NCI-H446 treated with DMSO at 0.1 percent for 48 hours (cell line): Measurements from ENCODE around the gene RUVBL2.
"Not testable (repeated sequence)": the region's sequence is repeated elsewhere in the genome, so short reads cannot be mapped to it uniquely, and the experiment has no call there.

Experiments
- DNase-seq: peaks from one replicate; lab custom pipeline; 2025; lab: John Stamatoyannopoulos, UW

RUVBL2 gene

DNA sequence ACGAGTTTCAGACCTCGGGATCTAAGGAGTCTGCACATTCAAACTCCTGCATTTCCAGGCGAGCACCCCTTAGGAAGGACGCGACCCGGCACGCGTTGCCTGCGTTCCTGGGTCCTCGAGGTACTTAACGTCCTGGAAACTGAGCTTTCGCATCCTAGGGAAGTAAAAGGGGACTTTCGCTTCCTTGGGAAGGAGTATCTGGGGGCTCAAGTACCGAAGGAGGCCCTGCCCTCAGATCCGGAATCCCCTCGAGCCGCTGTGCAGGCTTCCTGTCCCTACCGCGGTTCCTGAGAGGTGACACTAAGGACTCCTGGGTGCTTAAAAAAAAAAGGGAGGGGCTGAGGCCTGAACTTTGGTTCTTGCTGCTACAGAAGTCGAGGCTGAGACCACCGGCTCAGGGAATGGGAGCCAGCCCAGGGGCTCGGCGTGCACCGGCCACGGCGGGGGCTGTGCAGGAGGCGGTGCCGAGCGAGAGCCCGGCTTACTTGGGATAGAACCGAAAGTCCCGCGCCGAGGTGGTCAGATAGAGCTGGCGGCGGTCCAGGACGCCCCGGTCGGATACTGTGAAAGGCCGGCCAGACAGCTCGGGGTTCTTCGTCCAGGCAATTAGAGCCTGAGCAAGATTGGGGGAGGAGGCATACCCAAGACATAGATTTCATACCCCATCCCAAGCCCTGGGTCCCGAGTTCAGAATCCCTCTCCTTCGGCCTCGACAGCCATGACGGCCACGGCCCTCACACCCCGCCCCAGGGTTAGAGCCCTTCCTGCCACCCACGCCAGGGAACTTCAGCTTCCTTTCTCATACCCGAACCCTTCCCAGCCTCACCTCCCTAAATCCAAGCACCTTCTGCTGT, 24.9 kb downstream of the RUVBL2 start:
- not testable (repeated sequence) for DNase-seq

DNA sequence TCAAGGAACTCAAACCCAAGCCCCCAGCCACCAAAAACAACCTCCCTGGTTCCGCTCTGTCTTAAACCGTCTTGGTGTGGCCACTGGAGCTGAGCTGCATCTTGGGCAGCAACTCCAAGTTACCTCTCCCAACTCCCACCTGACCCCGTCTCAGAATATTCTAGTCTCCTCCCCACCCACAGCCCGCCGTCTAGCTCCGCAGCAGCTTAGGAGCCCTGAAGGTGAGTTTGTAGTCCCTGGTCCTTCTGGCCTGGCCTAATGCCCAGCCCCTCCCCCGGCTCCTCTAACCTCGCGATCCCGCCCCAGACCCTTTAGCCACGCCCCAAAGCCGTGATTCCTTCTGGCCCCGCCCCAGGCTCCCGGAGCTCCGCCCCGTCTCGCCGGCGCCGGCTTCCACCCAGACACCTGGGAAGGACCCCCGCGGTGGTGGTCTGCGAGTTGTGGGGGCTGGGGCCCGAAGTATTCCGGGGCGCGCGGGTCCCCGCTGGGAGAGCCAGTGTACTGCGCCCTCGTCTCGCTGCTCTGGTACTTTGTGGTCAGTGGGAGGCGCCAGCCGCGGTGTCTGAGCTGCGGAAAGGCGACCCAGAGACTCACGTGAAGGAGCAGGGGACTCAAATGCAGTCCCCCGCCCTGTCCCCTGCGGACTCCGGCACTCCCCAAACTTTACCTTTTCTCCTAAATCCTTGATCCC, 25.7 kb downstream of the RUVBL2 start:
- no peak for DNase-seq

DNA sequence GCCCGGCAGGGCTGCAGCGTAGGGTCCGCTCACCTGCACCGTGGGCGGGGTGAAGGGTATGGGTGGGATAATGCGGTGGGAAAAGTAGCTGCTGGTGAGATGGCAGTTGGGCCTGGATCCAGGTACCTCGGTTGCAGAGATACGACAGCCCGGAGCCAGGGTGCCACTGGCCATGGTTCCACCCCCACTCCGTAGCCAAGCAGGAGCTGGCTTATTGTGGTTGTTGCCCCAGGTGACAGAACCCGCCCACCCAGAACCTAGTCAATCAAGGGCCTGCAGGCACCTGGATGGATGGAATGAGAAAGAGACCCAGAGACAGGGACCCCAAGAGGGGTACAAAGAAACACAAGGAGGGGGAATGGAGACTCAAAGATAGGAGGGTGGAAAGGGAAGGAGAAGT, 26.7 kb downstream of the RUVBL2 start:
- DNase-seq = no peak

DNA sequence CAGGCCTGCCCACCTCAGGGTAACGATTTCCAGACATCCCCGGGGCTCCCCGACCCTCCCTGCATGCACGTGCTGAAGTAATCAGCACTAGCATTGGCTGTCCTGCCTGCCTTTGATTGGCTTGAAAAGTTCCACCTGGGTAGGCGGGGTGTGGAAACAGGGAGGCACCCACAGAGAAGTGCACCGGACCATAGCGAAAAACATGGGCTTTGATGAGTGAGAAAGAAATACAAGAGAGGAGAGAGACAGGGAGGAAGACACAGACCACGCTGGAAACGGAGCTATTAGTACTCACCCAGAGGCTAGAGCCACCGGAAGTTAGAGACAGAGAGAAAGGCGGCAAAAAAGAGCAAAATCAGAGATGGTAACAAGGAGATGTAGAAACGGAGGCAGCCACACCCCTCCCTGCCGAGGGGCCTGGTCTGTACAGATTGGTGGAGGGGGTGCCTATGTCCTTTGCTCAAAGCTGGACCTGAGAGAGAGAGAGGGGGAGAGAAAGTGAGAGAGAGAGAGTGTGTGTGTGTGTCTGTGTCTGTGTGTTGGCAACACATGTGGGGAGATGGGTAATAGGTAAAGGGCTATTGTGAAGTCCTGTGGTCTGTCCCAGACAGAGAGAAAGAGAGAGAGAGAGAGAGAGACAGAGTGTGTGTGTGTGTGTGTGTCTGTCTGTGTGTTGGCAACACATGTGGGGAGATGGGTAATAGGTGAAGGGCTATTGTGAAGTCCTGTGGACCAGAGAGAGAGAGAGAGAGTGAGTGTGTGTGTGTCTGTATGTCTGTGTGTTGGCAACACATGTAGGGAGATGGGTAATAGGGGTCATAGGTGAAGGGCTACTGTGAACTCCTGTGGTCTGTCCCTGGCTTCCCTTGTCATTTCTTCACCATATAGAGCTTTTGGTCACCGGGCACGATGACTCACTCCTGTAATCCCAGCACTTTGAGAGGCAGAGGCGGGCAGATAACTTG, 27.5 kb downstream of the RUVBL2 start:
- DNase-seq = no peak

DNA sequence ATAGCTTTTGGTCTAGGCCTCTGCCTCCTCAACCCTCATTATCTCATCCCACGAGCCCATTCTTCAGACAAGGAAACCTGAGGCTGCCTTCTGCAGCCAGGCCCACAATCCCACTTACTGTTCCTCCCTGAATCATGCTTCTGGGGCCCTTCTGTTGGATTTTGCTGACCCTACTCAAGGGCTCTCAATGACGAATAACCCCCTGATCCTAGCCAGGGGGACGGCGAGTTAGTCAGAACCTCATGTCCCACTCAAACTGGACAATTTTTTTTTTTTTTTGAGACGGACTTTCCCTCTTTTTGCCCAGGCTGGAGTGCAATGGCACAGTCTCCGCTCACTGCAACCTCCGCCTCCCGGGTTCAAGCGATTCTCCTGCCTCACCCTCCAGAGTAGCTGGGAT, 28.4 kb downstream of the RUVBL2 start:
- no peak for DNase-seq

DNA sequence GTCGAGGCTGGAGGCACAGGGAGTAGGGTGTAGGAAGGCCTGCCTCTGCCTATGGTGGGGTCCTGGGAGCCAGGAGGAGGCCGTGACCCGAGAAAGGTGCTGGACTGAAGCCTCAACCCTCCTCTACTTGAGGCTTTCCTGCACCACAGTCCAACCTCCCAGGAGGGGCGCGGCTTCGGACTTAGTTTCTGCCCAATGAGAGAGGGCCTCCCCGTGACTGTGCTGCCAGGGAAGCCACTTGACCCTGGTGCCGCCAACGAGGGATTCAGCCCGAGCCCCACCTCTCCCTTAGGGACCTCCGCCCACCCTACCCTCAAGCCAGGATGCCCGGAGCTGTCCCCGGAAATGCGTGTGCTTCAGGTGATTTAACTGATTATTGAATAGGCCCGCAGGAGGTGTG, 30.5 kb downstream of the RUVBL2 start, which contains the start of gene CGB3:
Gene CGB3 (minus strand): TSS at position 101 of the 400 bp plus-strand sequence. CDS start 362 bp downstream, outside the sequence.
- not testable (repeated sequence) for DNase-seq

DNA sequence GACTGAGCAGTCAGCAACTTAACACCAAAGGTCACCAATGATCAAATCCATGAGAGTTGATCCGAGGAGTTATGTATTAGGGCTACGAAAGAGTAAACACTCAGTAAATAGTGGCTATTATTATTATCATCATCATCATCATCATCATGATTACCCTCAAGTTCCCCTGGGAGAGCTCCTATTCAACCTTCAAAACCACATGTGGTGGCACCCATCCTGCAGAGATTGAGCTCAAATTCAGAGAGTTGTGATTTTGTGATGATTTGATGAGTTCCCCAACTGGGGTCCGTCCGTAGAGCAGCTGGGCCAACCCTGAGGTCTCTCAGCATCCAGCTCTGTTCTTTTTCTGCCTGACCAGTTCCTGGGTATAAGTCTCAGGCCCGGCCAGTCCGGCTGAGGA, 31.4 kb downstream of the RUVBL2 start:
- not testable (repeated sequence) for DNase-seq

DNA sequence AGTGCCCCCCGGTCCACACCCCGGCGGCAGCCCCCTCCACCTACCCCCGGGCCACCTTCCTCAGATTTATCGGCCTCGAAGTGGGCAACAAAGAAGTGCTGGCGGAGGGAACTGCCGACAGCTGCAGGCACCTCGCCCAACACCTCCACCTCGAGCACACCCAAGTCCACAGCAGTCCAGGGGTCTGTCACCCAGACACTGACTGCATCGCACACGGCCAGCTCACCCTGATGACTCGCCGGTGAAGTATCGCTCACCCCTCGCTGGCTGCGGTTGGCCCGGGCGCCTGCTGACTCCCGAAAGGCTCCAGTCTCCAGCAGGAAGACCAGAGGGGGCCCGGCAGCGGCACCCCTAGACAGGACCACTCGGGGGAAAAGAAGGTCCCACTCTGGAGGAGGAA, 31.9 kb downstream of the RUVBL2 start:
- not testable (repeated sequence) for DNase-seq

DNA sequence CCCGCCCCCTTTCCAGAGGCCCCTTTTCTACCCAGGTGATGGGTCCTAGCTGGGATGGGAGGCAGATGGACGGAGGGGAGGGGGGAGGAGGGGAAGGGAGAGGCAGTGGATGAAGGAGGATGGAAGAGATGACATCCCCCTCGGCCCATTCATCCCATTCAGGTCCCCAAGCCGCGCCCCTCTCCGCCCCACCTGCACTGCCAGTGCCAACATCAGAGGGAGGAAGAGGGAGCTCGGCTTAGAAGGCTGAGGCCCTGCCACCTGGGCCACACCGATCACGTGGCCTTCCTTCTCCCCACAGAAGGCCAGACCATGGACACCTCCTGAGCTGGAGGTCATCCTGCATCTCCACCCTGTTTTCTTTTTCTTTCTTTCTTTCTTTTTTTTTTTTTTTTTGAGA, 35.0 kb downstream of the RUVBL2 start:
- not testable (repeated sequence) for DNase-seq

DNA sequence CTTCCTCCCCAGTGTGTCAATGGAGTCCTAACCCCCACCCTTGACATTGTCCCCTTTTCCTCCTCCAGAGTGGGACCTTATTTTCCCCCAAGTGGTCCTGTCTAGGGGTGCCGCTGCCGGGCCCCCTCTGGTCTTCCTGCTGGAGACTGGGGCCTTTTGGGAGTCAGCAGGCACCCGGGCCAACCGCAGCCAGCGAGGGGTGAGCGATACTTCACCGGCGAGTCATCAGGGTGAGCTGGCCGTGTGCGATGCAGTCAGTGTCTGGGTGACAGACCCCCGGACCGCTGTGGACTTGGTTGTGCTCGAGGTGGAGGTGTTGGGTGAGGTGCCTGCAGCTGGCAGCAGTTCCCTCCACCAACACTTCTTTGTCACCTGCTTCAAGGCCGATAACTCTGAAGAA, 36.1 kb downstream of the RUVBL2 start:
- DNase-seq = not testable (repeated sequence)

DNA sequence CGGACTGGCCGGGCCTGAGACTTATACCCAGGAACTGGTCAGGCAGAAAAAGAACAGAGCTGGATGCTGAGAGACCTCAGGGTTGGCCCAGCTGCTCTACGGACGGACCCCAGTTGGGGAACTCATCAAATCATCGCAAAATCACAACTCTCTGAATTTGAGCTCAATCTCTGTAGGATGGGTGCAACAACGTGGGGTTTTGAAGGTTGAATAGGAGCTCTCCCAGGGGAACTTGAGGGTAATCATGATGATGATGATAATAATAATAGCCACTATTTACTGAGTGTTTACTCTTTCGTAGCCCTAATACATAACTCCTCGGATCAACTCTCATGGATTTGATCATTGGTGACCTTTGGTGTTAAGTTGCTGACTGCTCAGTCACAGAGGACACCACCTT, 36.6 kb downstream of the RUVBL2 start:
- not testable (repeated sequence) for DNase-seq

DNA sequence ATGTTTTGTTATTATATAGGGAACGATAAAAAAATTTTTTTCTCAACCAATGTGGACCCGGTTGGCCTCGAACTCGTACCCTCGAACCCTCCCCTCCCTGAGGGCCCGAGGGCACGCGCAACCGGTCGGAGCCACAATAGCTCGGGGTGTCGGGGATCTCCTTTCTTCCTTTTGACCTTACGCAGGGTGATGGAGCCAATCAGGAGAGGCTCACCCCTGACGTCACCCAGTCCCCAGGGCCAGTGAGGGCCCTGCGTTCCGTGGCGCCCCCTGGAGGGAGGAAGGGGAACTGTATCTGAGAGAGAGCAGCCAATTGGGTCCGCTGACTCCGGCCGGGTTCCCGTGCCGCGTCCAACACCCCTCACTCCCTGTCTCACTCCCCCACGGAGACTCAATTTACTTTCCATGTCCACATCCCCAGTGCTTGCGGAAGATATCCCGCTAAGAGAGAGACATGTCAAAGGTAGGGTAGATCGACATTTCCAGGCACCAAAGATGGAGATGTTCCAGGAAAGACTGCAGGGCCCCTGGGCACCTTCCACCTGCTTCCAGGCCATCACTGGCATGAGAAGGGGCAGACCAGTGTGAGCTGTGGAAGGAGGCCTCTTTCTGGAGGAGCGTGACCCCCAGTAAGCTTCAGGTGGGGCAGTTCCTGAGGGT, 38.1 kb downstream of the RUVBL2 start, which contains the start of gene CGB2:
Gene CGB2 (plus strand): TSS at position 249 of the 660 bp plus-strand sequence. CDS start 206 bp downstream, at position 455.
- not testable (repeated sequence) for DNase-seq

DNA sequence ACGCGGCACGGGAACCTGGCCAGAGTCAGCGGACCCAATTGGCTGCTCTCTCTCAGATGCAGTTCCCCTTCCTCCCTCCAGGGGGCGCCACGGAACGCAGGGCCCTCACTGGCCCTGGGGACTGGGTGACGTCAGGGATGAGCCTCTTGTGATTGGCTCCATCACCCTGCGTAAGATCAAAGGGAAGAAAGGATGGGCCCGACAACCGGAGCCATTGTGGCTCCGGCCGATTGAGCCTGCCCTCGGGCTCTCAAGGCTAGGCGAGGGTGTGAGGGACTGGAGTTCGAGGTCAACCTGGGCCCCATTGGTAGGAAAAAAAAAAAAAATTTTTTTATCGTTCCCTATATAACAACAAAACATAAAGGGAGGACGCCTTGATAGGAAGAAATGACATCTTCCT, 43.1 kb downstream of the RUVBL2 start, which contains the start of gene CGB1:
Gene CGB1 (minus strand): TSS at position 81 of the 400 bp plus-strand sequence. CDS start 184 bp downstream, outside the sequence.
- not testable (repeated sequence) for DNase-seq

DNA sequence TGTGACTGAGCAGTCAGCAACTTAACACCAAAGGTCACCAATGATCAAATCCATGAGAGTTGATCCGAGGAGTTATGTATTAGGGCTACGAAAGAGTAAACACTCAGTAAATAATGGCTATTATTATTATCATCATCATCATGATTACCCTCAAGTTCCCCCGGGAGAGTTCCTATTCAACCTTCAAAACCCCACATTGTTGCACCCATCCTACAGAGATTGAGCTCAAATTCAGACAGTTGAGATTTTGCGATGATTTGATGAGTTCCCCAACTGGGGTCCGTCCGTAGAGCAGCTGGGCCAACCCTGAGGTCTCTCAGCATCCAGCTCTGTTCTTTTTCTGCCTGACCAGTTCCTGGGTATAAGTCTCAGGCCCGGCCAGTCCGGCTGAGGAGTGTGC, 44.4 kb downstream of the RUVBL2 start:
- not testable (repeated sequence) for DNase-seq

DNA sequence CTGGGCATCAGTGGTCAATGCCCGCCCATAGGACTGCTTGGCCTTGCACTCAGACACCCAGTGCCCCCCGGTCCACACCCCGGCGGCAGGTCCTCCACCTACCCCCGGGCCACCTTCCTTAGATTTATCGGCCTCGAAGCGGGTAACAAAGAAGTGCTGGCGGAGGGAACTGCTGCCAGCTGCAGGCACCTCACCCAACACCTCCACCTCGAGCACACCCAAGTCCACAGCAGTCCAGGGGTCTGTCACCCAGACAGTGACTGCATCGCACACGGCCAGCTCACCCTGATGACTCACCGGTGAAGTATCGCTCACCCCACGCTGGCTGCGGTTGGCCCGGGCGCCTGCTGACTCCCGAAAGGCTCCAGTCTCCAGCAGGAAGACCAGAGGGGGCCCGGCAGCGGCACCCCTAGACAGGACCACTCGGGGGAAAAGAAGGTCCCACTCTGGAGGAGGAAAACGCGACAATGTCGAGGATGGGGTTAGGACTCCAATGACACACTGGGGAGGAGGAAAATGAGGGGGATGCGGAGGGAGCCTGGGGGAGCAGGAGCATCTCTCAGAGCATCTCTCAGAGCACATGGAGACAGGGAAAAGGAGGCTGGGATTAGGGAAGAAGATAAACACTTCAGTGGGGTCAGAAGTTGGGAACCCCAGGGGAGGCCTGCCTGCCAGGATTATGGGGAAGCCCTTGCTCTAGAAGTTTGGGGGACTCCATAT, 45.0 kb downstream of the RUVBL2 start:
- DNase-seq = not testable (repeated sequence)

DNA sequence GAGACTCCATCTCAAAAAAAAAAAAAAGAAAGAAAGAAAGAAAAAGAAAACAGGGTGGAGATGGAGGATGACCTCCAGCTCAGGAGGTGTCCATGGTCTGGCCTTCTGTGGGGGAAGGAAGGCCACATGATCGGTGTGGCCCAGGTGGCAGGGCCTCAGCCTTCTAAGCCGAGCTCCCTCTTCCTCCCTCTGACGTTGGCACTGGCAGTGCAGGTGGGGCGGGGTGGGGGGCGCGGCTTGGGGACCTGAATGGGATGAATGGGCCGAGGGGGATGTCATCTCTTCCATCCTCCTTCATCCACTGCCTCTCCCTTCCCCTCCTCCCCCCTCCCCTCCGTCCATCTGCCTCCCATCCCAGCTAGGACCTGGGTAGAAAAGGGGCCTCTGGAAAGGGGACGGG, 46.0 kb downstream of the RUVBL2 start:
- not testable (repeated sequence) for DNase-seq

DNA sequence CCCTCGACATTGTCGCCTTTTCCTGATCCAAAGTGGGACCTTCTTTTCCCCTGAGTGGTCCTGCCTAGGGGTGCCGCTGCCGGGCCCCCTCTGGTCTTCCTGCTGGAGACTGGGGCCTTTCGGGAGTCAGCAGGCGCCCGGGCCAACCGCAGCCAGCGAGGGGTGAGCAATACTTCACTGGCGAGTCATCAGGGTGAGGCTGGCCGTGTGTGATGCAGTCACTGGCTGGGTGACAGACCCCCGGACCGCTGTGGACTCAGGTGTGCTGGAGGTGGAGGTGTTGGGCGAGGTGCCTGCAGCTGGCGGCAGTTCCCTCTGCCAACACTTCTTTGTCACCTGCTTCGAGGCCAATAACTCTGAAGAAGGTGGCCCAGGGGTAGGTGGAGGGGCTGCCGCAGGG, 48.5 kb downstream of the RUVBL2 start:
- DNase-seq = no peak

DNA sequence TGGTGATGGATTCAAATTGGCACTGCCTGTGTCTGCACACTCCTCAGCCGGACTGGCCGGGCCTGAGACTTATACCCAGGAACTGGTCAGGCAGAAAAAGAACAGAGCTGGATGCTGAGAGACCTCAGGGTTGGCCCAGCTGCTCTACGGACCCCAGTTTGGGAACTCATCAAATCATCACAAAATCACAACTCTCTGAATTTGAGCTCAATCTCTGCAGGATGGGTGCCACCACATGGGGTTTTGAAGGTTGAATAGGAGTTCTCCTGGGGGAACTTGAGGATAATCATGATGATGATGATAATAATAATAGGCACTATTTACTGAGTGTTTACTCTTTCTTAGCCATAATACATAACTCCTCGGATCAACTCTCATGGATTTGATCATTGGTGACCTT, 49.0 kb downstream of the RUVBL2 start:
- not testable (repeated sequence) for DNase-seq

DNA sequence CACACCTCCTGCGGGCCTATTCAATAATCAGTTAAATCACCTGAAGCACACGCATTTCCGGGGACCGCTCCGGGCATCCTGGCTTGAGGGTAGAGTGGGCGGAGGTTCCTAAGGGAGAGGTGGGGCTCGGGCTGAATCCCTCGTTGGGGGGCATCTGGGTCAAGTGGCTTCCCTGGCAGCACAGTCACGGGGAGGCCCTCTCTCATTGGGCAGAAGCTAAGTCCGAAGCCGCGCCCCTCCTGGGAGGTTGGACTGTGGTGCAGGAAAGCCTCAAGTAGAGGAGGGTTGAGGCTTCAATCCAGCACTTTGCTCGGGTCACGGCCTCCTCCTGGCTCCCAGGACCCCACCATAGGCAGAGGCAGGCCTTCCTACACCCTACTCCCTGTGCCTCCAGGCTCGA, 49.9 kb downstream of the RUVBL2 start, which contains the start of gene CGB5:
Gene CGB5 (plus strand): TSS at position 301 of the 400 bp plus-strand sequence. CDS start 362 bp downstream, outside the sequence.
- DNase-seq = not testable (repeated sequence)

DNA sequence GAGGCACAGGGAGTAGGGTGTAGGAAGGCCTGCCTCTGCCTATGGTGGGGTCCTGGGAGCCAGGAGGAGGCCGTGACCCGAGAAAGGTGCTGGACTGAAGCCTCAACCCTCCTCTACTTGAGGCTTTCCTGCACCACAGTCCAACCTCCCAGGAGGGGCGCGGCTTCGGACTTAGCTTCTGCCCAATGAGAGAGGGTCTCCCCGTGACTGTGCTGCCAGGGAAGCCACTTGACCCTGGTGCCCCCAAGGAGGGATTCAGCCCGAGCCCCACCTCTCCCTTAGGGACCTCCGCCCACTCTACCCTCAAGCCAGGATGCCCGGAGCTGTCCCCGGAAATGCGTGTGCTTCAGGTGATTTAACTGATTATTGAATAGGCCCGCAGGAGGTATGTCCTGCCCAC, 55.3 kb downstream of the RUVBL2 start, which contains the start of gene CGB8:
Gene CGB8 (minus strand): TSS at position 101 of the 400 bp plus-strand sequence. CDS start 372 bp downstream, outside the sequence.
- DNase-seq = not testable (repeated sequence)
